Measurements from ENCODE around the gene ATP1A2. TPM values are rescaled to one million over a fixed set of nuclear protein-coding genes. Genes with fewer than 3 reads are reported as not detected.
A peak's percentile ranks its signal among the peaks of the same experiment; 100 is the strongest.

ATP1A2 gene
- total RNA-seq, 1 donor from 2014 or later: 0.04 TPM

DNA sequence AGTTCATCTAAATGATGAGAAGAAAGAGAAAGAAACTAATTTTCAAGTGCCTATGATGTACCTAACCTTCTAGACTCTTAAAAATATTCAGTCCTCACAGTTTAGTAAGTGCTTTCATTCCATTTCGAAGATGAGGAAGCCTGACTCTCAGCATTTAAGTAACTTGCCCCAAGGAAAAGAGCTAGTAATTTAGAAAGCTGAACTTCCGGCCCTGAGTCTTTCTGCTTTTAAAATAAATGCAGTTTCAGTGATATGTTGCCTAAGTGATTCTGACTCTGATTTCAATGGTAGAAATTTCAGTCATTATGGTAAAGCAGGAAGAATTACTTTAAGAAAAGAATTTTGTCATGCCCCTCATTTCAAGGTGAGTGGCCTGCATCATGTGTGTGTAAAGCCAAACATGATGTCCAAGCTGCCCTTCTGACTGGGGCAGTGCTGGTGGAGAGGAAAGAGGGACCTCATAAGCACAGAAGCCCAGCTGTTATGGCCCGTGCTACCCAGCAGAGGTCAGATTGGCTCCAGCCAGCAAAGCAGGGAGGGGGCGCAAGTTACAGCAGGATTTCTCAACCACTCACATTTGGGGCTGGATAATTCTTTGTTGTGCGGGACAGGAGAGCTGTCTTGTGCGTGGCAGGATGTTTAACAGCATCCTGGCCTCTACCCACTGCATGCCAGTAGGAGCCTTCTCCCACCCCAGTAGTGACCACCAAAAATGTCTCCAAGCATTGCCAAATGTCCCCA is 46.6 kb downstream of the ATP1A2 start:
- H3K36me3 ChIP-seq (ENCODE audit: control insufficient read depth, insufficient read depth, low read length): no peaks in the 10 kb centered on the region
- no peak for DNase-seq (ENCODE audit: low read depth)
- TF ChIP-seq, protein P1, sequence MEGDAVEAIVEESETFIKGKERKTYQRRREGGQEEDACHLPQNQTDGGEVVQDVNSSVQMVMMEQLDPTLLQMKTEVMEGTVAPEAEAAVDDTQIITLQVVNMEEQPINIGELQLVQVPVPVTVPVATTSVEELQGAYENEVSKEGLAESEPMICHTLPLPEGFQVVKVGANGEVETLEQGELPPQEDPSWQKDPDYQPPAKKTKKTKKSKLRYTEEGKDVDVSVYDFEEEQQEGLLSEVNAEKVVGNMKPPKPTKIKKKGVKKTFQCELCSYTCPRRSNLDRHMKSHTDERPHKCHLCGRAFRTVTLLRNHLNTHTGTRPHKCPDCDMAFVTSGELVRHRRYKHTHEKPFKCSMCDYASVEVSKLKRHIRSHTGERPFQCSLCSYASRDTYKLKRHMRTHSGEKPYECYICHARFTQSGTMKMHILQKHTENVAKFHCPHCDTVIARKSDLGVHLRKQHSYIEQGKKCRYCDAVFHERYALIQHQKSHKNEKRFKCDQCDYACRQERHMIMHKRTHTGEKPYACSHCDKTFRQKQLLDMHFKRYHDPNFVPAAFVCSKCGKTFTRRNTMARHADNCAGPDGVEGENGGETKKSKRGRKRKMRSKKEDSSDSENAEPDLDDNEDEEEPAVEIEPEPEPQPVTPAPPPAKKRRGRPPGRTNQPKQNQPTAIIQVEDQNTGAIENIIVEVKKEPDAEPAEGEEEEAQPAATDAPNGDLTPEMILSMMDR (IDR thresholded peaks at IDR 0.05; ENCODE audit: insufficient read depth, low read length, poor library complexity, severe bottlenecking): peak; percentile 34
- no peaks in the 10 kb centered on the region for H3K27me3 ChIP-seq (ENCODE audit: control insufficient read depth, insufficient read depth, low read length)
- no peak overlapping the region for H3K4me3 ChIP-seq (ENCODE audit: low read depth, low read length)

DNA sequence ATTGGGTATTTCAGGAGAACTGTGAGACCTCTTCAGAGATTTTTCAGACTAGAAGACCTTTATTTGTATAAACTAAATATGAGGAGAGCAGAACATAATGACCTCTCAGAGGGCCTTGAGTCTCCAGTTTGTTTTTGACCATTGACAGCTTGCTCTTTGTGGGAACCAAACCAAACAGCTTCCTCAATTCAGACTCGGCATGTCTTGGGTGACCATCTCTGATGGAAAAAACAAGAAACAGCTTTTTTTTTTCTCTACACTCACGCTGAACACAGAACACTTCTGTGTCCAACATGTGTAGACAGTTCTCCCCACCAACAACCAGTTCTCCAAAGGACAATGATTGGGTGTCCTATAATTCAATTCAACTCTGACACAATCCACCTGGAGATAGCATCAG is 47.4 kb downstream of the ATP1A2 start:
- TF ChIP-seq, protein P1 (IDR thresholded peaks at IDR 0.05; ENCODE audit: insufficient read depth, low read length, poor library complexity, severe bottlenecking): no peak
- Histone ChIP-seq H3K4me3 (ENCODE audit: low read depth, low read length) (no peak overlapping the region), H3K27me3 (ENCODE audit: control insufficient read depth, insufficient read depth, low read length) (no peaks in the 10 kb centered on the region), H3K36me3 (ENCODE audit: control insufficient read depth, insufficient read depth, low read length) (no peaks in the 10 kb centered on the region)
- no peak for DNase-seq (ENCODE audit: low read depth)

DNA sequence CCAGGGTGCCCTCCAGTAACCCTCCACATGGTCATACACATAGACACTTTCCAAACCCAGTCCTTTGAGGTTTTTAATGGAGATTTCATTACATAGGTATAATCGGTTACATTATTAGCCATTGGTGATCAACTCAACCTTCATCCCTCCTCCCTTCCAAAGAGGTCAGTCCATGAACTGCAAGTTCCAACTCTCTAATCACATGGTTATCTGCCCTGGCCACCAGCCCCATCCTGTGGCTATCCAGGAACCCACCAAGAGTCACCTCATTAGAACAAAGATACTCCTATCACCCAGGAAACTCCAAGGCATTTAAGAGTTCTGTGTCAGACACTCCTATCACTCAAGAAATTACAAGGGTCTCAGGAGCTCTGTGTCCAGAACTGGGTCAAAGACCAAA is 48.1 kb downstream of the ATP1A2 start:
- no peak for DNase-seq (ENCODE audit: low read depth)
- Histone ChIP-seq H3K36me3 (ENCODE audit: control insufficient read depth, insufficient read depth, low read length) (no peaks in the 10 kb centered on the region), H3K4me3 (ENCODE audit: low read depth, low read length) (no peak overlapping the region), H3K27me3 (ENCODE audit: control insufficient read depth, insufficient read depth, low read length) (no peaks in the 10 kb centered on the region)
- TF ChIP-seq, protein P1 (IDR thresholded peaks at IDR 0.05; ENCODE audit: insufficient read depth, low read length, poor library complexity, severe bottlenecking): no peak

DNA sequence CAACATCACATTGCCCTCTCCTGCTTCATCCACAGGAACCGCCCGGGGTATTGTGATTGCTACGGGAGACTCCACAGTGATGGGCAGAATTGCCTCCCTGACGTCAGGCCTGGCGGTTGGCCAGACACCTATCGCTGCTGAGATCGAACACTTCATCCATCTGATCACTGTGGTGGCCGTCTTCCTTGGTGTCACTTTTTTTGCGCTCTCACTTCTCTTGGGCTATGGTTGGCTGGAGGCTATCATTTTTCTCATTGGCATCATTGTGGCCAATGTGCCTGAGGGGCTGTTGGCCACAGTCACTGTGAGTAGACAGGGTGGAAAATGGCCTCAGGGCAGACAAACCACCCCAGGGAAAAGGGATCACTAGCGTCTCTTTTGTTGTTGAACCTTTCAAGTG is 48.6 kb downstream of the ATP1A2 start:
- Histone ChIP-seq H3K27me3 (ENCODE audit: control insufficient read depth, insufficient read depth, low read length) (no peaks in the 10 kb centered on the region), H3K4me3 (ENCODE audit: low read depth, low read length) (no peak overlapping the region), H3K36me3 (ENCODE audit: control insufficient read depth, insufficient read depth, low read length) (no peaks in the 10 kb centered on the region)
- TF ChIP-seq, protein P1 (IDR thresholded peaks at IDR 0.05; ENCODE audit: insufficient read depth, low read length, poor library complexity, severe bottlenecking): no peak
- DNase-seq (ENCODE audit: low read depth): no peak

DNA sequence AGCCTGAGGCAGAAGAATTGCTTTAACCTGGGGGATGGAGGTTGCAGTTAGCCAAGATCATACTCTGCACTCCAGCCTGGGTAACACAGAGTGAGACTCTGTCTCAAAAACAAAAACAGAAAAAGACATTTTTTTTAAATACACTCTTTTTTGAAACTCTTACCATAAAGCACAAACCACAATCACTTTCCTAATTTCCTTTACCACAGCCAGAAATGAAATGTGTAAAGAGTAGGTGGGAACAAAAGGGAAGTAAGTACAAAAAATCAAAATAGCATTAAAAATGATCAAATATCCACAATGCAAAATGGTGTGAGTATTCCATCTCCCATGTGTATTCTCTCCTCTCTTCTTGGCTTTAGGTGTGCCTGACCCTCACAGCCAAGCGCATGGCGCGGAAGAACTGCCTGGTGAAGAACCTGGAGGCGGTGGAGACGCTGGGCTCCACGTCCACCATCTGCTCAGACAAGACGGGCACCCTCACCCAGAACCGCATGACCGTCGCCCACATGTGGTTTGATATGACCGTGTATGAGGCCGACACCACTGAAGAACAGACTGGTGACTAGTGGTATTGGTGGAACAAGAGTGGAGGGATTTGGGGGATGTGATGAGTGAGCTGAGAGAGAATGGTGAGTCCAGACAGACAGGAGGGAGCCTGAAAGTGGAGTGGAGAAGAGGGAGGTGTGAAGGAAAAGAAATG is 50.8 kb downstream of the ATP1A2 start:
- TF ChIP-seq, protein P1 (IDR thresholded peaks at IDR 0.05; ENCODE audit: insufficient read depth, low read length, poor library complexity, severe bottlenecking): no peak
- no peaks in the 10 kb centered on the region for H3K36me3 ChIP-seq (ENCODE audit: control insufficient read depth, insufficient read depth, low read length)
- no peak overlapping the region for H3K4me3 ChIP-seq (ENCODE audit: low read depth, low read length)
- no peaks in the 10 kb centered on the region for H3K27me3 ChIP-seq (ENCODE audit: control insufficient read depth, insufficient read depth, low read length)
- no peak for DNase-seq (ENCODE audit: low read depth)

Data from kidney epithelial cell (primary cell).